ENCODE results near the gene RWDD4.
"Not testable (repeated sequence)": the region's sequence is repeated elsewhere in the genome, so short reads cannot be mapped to it uniquely, and the experiment has no call there.

The RWDD4 gene

GRCh38 chr4:183635321-183635720 is 23.7 kb downstream of the RWDD4 start:
- DNase-seq = no peak

- DNase-seq = no peak
These were observed 25.2 kb downstream of the RWDD4 start for GRCh38 chr4:183633476-183634400.

GRCh38 chr4:183632689-183633088 is 26.3 kb downstream of the RWDD4 start:
- no peak for DNase-seq

- no peak for DNase-seq
These were observed 27.3 kb downstream of the RWDD4 start for GRCh38 chr4:183631577-183632198.

- no peak for DNase-seq
These were observed 30.9 kb downstream of the RWDD4 start for GRCh38 chr4:183627979-183628588.

GRCh38 chr4:183627286-183627685 is 31.7 kb downstream of the RWDD4 start:
- DNase-seq = not testable (repeated sequence)

GRCh38 chr4:183626168-183626567 is 32.8 kb downstream of the RWDD4 start:
- DNase-seq = no peak

- no peak for DNase-seq
These were observed 34.4 kb downstream of the RWDD4 start for GRCh38 chr4:183624548-183624947.

- no peak for DNase-seq
These were observed 37.1 kb downstream of the RWDD4 start for GRCh38 chr4:183621875-183622274.

GRCh38 chr4:183620421-183620820 is 38.6 kb downstream of the RWDD4 start:
- DNase-seq = no peak

GRCh38 chr4:183618681-183619080 is 40.3 kb downstream of the RWDD4 start:
- DNase-seq = no peak

- no peak for DNase-seq
These were observed 41.9 kb downstream of the RWDD4 start for GRCh38 chr4:183617075-183617474.

GRCh38 chr4:183612329-183613250 is 46.4 kb downstream of the RWDD4 start:
- DNase-seq = no peak

- DNase-seq = no peak
These were observed 47.7 kb downstream of the RWDD4 start for GRCh38 chr4:183611210-183611830.

- DNase-seq = no peak
These were observed 48.4 kb downstream of the RWDD4 start for GRCh38 chr4:183610613-183611012.

GRCh38 chr4:183610033-183610432 is 49.0 kb downstream of the RWDD4 start:
- no peak for DNase-seq

GRCh38 chr4:183609151-183609550 is 49.8 kb downstream of the RWDD4 start:
- DNase-seq = no peak

- DNase-seq = no peak
These were observed 51.1 kb downstream of the RWDD4 start for GRCh38 chr4:183607894-183608293.

- DNase-seq = no peak
These were observed 56.4 kb downstream of the RWDD4 start for GRCh38 chr4:183602557-183603027.

- no peak for DNase-seq
These were observed 57.6 kb downstream of the RWDD4 start for GRCh38 chr4:183601381-183601780.

GRCh38 chr4:183600189-183600685 is 58.7 kb downstream of the RWDD4 start:
- DNase-seq = no peak

GRCh38 chr4:183599690-183600089 is 59.3 kb downstream of the RWDD4 start:
- no peak for DNase-seq

Measured in CD4-positive, alpha-beta T cell treated with Interleukin-4 for 4 hours (primary cell).